H1 (cell line): ENCODE results near the gene STAT3. TPM values are rescaled to one million over a fixed set of nuclear protein-coding genes. Genes with fewer than 3 reads are reported as not detected.

ENCODE experiments used
- BRCA1 ChIP-seq: IDR thresholded peaks from 2 replicates; pipeline ENCODE4 v1.6.1; 2012; ENCODE audit warnings: low read depth, low read length, improper control_type of control experiment
- CHD7 ChIP-seq: fragments of 300-600 bp; sonication (generic); IDR thresholded peaks from 2 replicates; pipeline ENCODE4 v1.7.1; 2012; ENCODE audit warnings: low read length, moderate library complexity, mild to moderate bottlenecking, inconsistent platforms; ENCODE audit not compliant: insufficient replicate concordance
- EGR1 ChIP-seq: IDR thresholded peaks from 2 replicates; pipeline ENCODE4 v1.6.1; 2011; ENCODE audit warnings: low read depth, low read length, borderline replicate concordance
- POLR2AphosphoS5 ChIP-seq: IDR thresholded peaks from 2 replicates; pipeline ENCODE4 v1.6.1; 2011; ENCODE audit warnings: low read depth, low read length
- RFX5 ChIP-seq: IDR thresholded peaks from 2 replicates; pipeline ENCODE4 v1.6.1; 2011; ENCODE audit warnings: low read depth, low read length, improper control_type of control experiment, borderline replicate concordance
- RXRA ChIP-seq: IDR thresholded peaks from 2 replicates; pipeline ENCODE4 v1.6.1; 2011; ENCODE audit warnings: low read depth, mild to moderate bottlenecking, low read length, moderate library complexity; ENCODE audit not compliant: insufficient read depth
- SRF ChIP-seq: IDR thresholded peaks from 2 replicates; pipeline ENCODE4 v1.6.1; 2011; ENCODE audit warnings: mild to moderate bottlenecking, low read depth, low read length, moderate library complexity
- TBP ChIP-seq: IDR thresholded peaks from 2 replicates; pipeline ENCODE4 v1.6.1; 2011; ENCODE audit warnings: low read depth, low read length, improper control_type of control experiment
- polyA plus RNA-seq, 7 experiments: library from polyadenylated mRNA; depleted of rRNA in 3 of 7; stranded (reverse) in 5 of 7; unstranded in 2 of 7; fragments of >200 nt in 5 of 7; fragments of 200-250 nt in 2 of 7; gene quantifications; 1 replicate in 5 of 7; 2 replicates in 1 of 7; 4 replicates in 1 of 7; pipeline versions ENCODE4 v1.2.1 to v1.2.3, GENCODE V29; 2011 to 2013; ENCODE audit warnings: missing spikeins in 2 of 7, mixed read lengths in 2 of 7
- total RNA-seq: library from RNA; stranded (reverse); fragmentation: NEBNext Ultra II Directional; extraction: Animal tissue kit (Norgen Biotek cat#: 25700); gene quantifications from 2 replicates; pipeline ENCODE4 v1.2.1, GENCODE V29; 2021

STAT3 gene
- total and polyA plus RNA-seq, 2 of the 8 experiments (the other 6 are each of a cell fraction or from before 2014, with no cell fraction given), result 38.4 to 94.1 TPM

- TF ChIP-seq CHD7 (no peak), RFX5 (0 out of 2 replicates have a peak, but pooled peaks have one; percentile 16), RXRA (no peak), POLR2AphosphoS5 (peak; percentile 97), EGR1 (0 out of 2 replicates have a peak, but pooled peaks have one; percentile 42), TBP (peak; percentile 94), SRF (no peak), BRCA1 (no peak)
These were observed 34.9 kb upstream of the STAT3 start, which contains the start of gene CAVIN1 (continued) for GRCh38 chr17:42422958-42423712.
